Neural cell (in vitro differentiated cells): Measurements from ENCODE around the gene GOLGA6L10.
"Not testable (repeated sequence)": the region's sequence is repeated elsewhere in the genome, so short reads cannot be mapped to it uniquely, and the experiment has no call there.

Experiments
- CTCF ChIP-seq: fragments of 450-650 bp; IDR thresholded peaks from 2 replicates; pipeline ENCODE4 v1.5.1; 2014; ENCODE audit warnings: antibody characterized with exemption, mild to moderate bottlenecking, moderate library complexity; ENCODE audit not compliant: poor library complexity, severe bottlenecking
- EZH2 ChIP-seq: fragments of 200-600, 300-800 bp; shearing (Covaris generic), sonication (generic); IDR thresholded peaks from 2 replicates; pipeline ENCODE4 v1.6.1; 2014; ENCODE audit warnings: antibody characterized with exemption, low read length, borderline replicate concordance, mild to moderate bottlenecking; ENCODE audit not compliant: insufficient read depth, poor library complexity, severe bottlenecking
- POLR2AphosphoS5 ChIP-seq: IDR thresholded peaks from 2 replicates; pipeline ENCODE4 v1.6.1; 2012
- RAD21 ChIP-seq: fragments of 450-650 bp; conservative IDR thresholded peaks from 2 replicates; pipeline ENCODE4 v1.6.1; 2014; ENCODE audit warnings: antibody characterized with exemption, mild to moderate bottlenecking, moderate library complexity
- REST ChIP-seq: IDR thresholded peaks from 2 replicates; pipeline ENCODE4 v1.6.1; 2012; ENCODE audit warnings: borderline replicate concordance
- TAF1 ChIP-seq: IDR thresholded peaks from 2 replicates; pipeline ENCODE4 v1.6.1; 2012; ENCODE audit warnings: low read depth

GRCh38 chr15:82327372-82327771, 21.9 kb downstream of the GOLGA6L10 start:
- TF ChIP-seq CTCF, TAF1, RAD21, EZH2, REST, POLR2AphosphoS5: not testable (repeated sequence)
